DND-41 (cell line): Measurements from ENCODE around the gene CD300E.
A peak's percentile ranks its signal among the peaks of the same experiment; 100 is the strongest.

ENCODE experiments used
- ATAC-seq: fragments of 200-7000 bp; cut with Tn5 transposase; 3 replicates; pipeline ENCODE4 v1.9.1; 2021; ENCODE audit warnings: low read depth; ENCODE audit not compliant: insufficient read depth
- DNase-seq: peaks from one replicate; pipeline ENCODE4 v3.0.0-alpha.2; 2020
- H2AFZ ChIP-seq: 2 replicates; pipeline ENCODE4 v1.6.0; 2012; ENCODE audit warnings: low read depth, low read length
- H3K27ac ChIP-seq: 2 replicates; pipeline ENCODE4 v1.5.1; 2012; ENCODE audit warnings: low read length, inconsistent platforms
- H3K27me3 ChIP-seq: fragments of 200-600 bp; sonication (generic); 2 replicates; pipeline ENCODE4 v1.6.0; 2012; ENCODE audit warnings: low read length, mild to moderate bottlenecking, inconsistent platforms; ENCODE audit not compliant: insufficient read depth, poor library complexity
- H3K36me3 ChIP-seq: 2 replicates; pipeline ENCODE4 v1.5.1; 2012; ENCODE audit warnings: low read length, inconsistent platforms; ENCODE audit not compliant: insufficient read depth
- H3K4me1 ChIP-seq: 2 replicates; pipeline ENCODE4 v1.5.1; 2012; ENCODE audit warnings: mild to moderate bottlenecking, low read length; ENCODE audit not compliant: insufficient read depth
- H3K4me2 ChIP-seq: 2 replicates; pipeline ENCODE4 v1.6.0; 2012; ENCODE audit warnings: mild to moderate bottlenecking, moderate library complexity, low read length, inconsistent platforms; ENCODE audit not compliant: insufficient read depth
- H3K4me3 ChIP-seq, 2 experiments: fragments of 200-600 bp in 1 of 2; shearing (Covaris generic) in 1 of 2; 2 replicates each; pipeline ENCODE4 v1.5.1; 2012 to 2016; ENCODE audit warnings: inconsistent platforms in 2 of 2, low read length in 2 of 2, mild to moderate bottlenecking in 2 of 2, low read depth in 1 of 2, moderate library complexity in 1 of 2
- H3K79me2 ChIP-seq: 2 replicates; pipeline ENCODE4 v1.6.0; 2012; ENCODE audit warnings: low read length, inconsistent platforms; ENCODE audit not compliant: insufficient read depth
- H3K9ac ChIP-seq: 2 replicates; pipeline ENCODE4 v1.6.0; 2012; ENCODE audit warnings: low read depth, mild to moderate bottlenecking, inconsistent platforms, low read length, moderate library complexity
- H3K9me3 ChIP-seq: 2 replicates; pipeline ENCODE4 v1.5.1; 2012; ENCODE audit warnings: low read length, moderate library complexity, mild to moderate bottlenecking, inconsistent platforms; ENCODE audit not compliant: insufficient read depth, severe bottlenecking
- H4K20me1 ChIP-seq: 2 replicates; pipeline ENCODE4 v1.6.0; 2012; ENCODE audit warnings: low read length; ENCODE audit not compliant: insufficient read depth
- CTCF ChIP-seq: IDR thresholded peaks from 2 replicates; pipeline ENCODE4 v1.5.1; 2012; ENCODE audit warnings: borderline replicate concordance, low read length, moderate library complexity, mild to moderate bottlenecking; ENCODE audit not compliant: poor library complexity, severe bottlenecking; ENCODE audit errors: extremely low read depth
- EZH2 ChIP-seq: IDR thresholded peaks from 3 replicates; pipeline ENCODE4 v1.6.1; 2012; ENCODE audit warnings: borderline replicate concordance, low read depth, mild to moderate bottlenecking, moderate library complexity, low read length, inconsistent platforms; ENCODE audit not compliant: severe bottlenecking

Gene CD300E

GRCh38 chr17:74568106-74568873 is 55.2 kb downstream of the CD300E start:
- Histone ChIP-seq H2AFZ (no peak overlapping the region), H3K27ac (no peak overlapping the region), H3K36me3 (no peaks in the 10 kb centered on the region), H3K4me2 (no peak overlapping the region), H3K79me2 (no peaks in the 10 kb centered on the region), H3K9ac (no peak overlapping the region), H3K9me3 (no peaks in the 10 kb centered on the region), H3K4me3 (no peak overlapping the region), H3K27me3 (peaks cover 16% of the 10 kb centered on the region), H3K4me1 (no peaks in the 10 kb centered on the region), H4K20me1 (no peaks in the 10 kb centered on the region)
- TF ChIP-seq CTCF: no peak
- no peak for DNase-seq
- ATAC-seq: no peak

GRCh38 chr17:74567397-74567796 is 56.1 kb downstream of the CD300E start, which contains the start of gene CD300H:
TSS of gene CD300H (minus strand) at chr17:74567509.
- no peaks in the 10 kb centered on the region for H3K9me3 ChIP-seq
- H2AFZ ChIP-seq: no peak within 1 kb of the TSS
- H3K4me1 ChIP-seq: no peaks in the 10 kb centered on the region
- H3K9ac ChIP-seq: no peak within 1 kb of the TSS
- DNase-seq: no peak
- H3K27me3 ChIP-seq: peaks cover 11% of the 10 kb centered on the region
- H3K4me3 ChIP-seq: no peak within 1 kb of the TSS
- H3K27ac ChIP-seq: no peak within 1 kb of the TSS
- H4K20me1 ChIP-seq: no peaks in the 10 kb centered on the region
- no peak within 1 kb of the TSS for H3K4me2 ChIP-seq
- no peaks in the 10 kb centered on the region for H3K79me2 ChIP-seq
- no peak for TF ChIP-seq CTCF
- no peak for TF ChIP-seq EZH2
- no peaks in the 10 kb centered on the region for H3K36me3 ChIP-seq
- no peak for ATAC-seq

GRCh38 chr17:74566132-74566753 is 57.3 kb downstream of the CD300E start:
- no peaks in the 10 kb centered on the region for H3K36me3 ChIP-seq
- peak; percentile 59 for DNase-seq

More at GRCh38 chr17:74566132-74566753, 57.3 kb downstream of the CD300E start:
- TF ChIP-seq EZH2 (no peak), CTCF (peak; percentile 85)
- no peak overlapping the region for H3K27ac ChIP-seq
- peaks cover 11% of the 10 kb centered on the region for H3K27me3 ChIP-seq
- no peaks in the 10 kb centered on the region for H3K4me1 ChIP-seq
- no peaks in the 10 kb centered on the region for H4K20me1 ChIP-seq
- no peak overlapping the region for H2AFZ ChIP-seq
- H3K79me2 ChIP-seq: no peaks in the 10 kb centered on the region
- peak; percentile 83 for ATAC-seq
- no peak overlapping the region for H3K9ac ChIP-seq
- no peaks in the 10 kb centered on the region for H3K9me3 ChIP-seq
- no peak overlapping the region for H3K4me2 ChIP-seq
- no peak overlapping the region for H3K4me3 ChIP-seq
